ENCODE results near the gene POLR3B. TPM values are rescaled to one million over a fixed set of nuclear protein-coding genes. Genes with fewer than 3 reads are reported as not detected.

Gene POLR3B
- total and polyA plus RNA-seq, 2 experiments from 2014 or later, result 4.0 to 14.6 TPM

- TF ChIP-seq POLR2AphosphoS5 (IDR thresholded peaks at IDR 0.05; ENCODE audit: low read depth) (no peak), EZH2phosphoT487 (IDR thresholded peaks at IDR 0.05; ENCODE audit: unreplicated experiment) (no peak), STAT1 (IDR thresholded peaks at IDR 0.05; ENCODE audit: unreplicated experiment) (no peak), NANOG (IDR thresholded peaks at IDR 0.05; ENCODE audit: borderline replicate concordance) (no peak), CTCF (conservative IDR thresholded peaks at IDR 0.05; ENCODE audit: low read depth in 2 of 2) (no peak), CREB1 (CRISPR knock-in tag; IDR thresholded peaks at IDR 0.05; ENCODE audit: low read depth) (no peak)
These were observed 193.9 kb downstream of the POLR3B start (continued) for GRCh38 chr12:106551410-106551809.

- no peaks in the 10 kb centered on the region for H3K27me3 ChIP-seq (ENCODE audit: insufficient read depth)
- H3F3A ChIP-seq (replicated peaks; ENCODE audit: low read depth), result no peaks in the 10 kb centered on the region
- no peaks in the 10 kb centered on the region for H3K4me1 Mint-ChIP-seq
- no peak overlapping the region for H2AFZ ChIP-seq
- H3K4me2 ChIP-seq, result no peak overlapping the region
- ATAC-seq (no peak), DNase-seq (ENCODE audit: low spot score) (no peak)
- no peaks in the 10 kb centered on the region for H4K20me1 ChIP-seq (replicated peaks; ENCODE audit: insufficient read depth)
- no peaks in the 10 kb centered on the region for H3K9me2 ChIP-seq (ENCODE audit: insufficient read depth)
- H3K27ac ChIP-seq (ENCODE audit: low read depth), result no peak overlapping the region
- H3K36me3 ChIP-seq (ENCODE audit: insufficient read depth), result no peaks in the 10 kb centered on the region
- H3K4me1 ChIP-seq (ENCODE audit: insufficient read depth), result no peaks in the 10 kb centered on the region
- H3K27ac Mint-ChIP-seq, result no peak overlapping the region
- no peak overlapping the region for H3K4me3 Mint-ChIP-seq
- H3K4me3 ChIP-seq, result peak overlapping the region; percentile 28; the same call in 1 of the 2 replicates
- peaks cover 39% of the 10 kb centered on the region for H3K9me3 Mint-ChIP-seq
- H3K27me3 Mint-ChIP-seq (ENCODE audit: insufficient read depth, low read depth, poor library complexity), result peaks cover 4% of the 10 kb centered on the region
- H3K36me3 Mint-ChIP-seq (ENCODE audit: low read depth), result peaks cover 20% of the 10 kb centered on the region; the same call in 2 of the 3 replicates
- H3K79me2 ChIP-seq (replicated peaks; ENCODE audit: insufficient read depth), result no peaks in the 10 kb centered on the region
- no peak for TF ChIP-seq EZH2phosphoT487 (IDR thresholded peaks at IDR 0.05; ENCODE audit: unreplicated experiment)
- no peak for TF ChIP-seq ZNF462 (CRISPR knock-in tag; IDR thresholded peaks at IDR 0.05)
- no peak for TF ChIP-seq ZNF114 (CRISPR knock-in tag; IDR thresholded peaks at IDR 0.05)
- no peak for TF ChIP-seq REST (IDR thresholded peaks at IDR 0.05; ENCODE audit: unreplicated experiment)
- no peak for TF ChIP-seq NANOG (IDR thresholded peaks at IDR 0.05; ENCODE audit: borderline replicate concordance)
- TF ChIP-seq CTCF (conservative IDR thresholded peaks at IDR 0.05; ENCODE audit: low read depth in 2 of 2), result no peak
- no peak for TF ChIP-seq POLR2AphosphoS5 (IDR thresholded peaks at IDR 0.05; ENCODE audit: low read depth)
- no peak for TF ChIP-seq EZH2 (IDR thresholded peaks at IDR 0.05; ENCODE audit: low read depth, unreplicated experiment)
These were observed 194.7 kb downstream of the POLR3B start for GRCh38 chr12:106552228-106552627.

Measured in GM23338 (cell line).